Measurements from ENCODE around the gene CAMK2B.

DNA sequence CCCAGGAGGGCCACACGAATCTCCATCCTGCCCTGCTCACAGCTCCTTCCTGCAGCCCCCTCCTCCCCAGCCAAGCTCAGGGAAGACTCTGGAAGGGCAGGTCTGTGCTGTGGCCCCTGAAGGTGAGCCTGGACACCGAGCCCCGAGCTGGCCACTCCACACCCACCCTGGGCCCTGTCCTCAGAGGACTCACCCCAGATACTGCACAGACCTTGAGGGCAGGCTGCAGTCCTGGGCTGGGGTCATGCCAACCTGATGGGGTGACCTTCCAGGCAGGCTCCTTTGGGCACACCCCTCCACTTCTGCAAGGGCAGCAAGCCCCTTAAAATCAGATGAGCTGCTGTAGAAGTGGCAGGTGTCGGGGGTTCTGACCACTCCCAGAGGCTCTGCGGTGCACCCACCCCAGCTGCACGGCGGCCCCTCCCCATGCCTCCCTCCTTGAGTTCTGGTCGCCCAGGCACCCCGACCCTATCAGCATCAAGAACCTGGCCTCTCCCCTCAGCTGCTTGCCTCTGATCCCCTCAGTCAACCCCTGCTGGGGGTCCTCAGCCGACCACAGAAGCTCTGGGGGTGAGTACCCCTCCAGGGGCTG lies 100.3 kb downstream of the CAMK2B start:
- TF ChIP-seq POLR2A (IDR thresholded peaks at IDR 0.05; ENCODE audit: low read length) (no peak), GATA1 (IDR thresholded peaks at IDR 0.05; ENCODE audit: low read depth, low read length) (no peak)

All from erythroblast (primary cell).